DMS153 (cell line): ENCODE data around the gene NKD1.
A peak's percentile ranks its signal among the peaks of the same experiment; 100 is the strongest.

Source experiments
- DNase-seq: peaks from one replicate; lab custom pipeline; 2025; lab: John Stamatoyannopoulos, UW

Gene NKD1

DNA sequence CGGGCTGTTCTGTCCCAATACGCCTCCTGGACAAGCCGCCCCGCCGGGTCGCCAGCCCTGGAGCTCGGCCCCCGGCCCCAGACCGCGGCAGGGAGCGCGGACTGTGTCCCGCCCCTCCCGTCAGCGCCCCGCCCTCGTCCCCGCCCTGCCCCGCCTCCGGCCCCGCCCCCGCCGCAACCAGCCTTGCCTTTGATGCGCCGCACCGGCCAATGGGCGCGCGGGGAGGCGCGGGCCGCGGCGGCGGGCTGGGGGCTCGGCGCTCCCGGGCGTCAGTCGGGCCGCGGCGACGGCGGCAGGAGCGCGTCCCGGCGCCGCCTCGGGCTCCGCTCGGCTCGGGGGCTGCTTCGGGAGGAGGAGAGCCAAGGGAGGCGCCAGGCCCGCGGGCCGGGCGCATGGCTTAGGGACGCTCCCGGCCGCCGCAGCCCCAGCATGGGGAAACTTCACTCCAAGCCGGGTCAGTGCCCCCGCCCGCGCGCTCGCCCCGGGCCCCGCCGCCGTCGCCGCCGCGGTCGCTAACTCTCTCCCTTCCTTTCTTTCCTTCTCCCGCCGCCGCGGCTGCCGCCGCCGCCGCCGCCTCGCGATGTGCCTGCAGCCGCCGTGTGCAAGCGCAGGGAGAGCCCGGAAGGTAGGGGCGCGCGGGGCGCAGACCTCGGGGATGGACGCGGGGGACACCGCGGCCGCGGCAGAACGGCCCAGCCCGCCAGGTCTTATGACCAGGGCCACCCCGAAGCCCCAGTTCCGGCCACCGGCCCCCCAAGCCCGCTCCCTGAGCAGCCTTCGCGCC, at the start of gene NKD1:
Gene NKD1, plus strand, starts transcription at position 272 of the 784 bp plus-strand sequence. Its CDS starts 158 bp downstream, at position 430.
- DNase-seq, result no peak

GRCh38 chr16:50498431-50499155, 49.6 kb upstream of the NKD1 start:
- no peak for DNase-seq

DNA sequence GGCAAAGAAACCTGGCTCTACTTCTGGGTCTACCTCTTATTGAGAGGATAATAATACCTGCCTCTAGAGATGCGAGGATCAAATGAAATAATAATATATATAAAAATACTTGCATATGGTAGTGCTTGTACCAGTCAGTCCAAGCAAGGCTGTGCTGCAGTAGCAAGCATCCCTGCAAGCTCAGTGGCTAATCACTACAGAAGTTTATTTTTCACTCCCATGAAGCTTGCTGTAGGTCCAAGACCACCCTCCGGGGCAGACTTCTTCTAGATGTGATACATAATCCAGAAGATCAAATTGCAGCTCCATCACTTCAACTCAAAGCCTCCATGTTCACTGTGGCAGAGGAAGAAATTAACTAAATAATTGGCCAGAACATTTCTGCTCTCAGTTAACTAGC, 48.9 kb upstream of the NKD1 start:
- no peak for DNase-seq

DNA sequence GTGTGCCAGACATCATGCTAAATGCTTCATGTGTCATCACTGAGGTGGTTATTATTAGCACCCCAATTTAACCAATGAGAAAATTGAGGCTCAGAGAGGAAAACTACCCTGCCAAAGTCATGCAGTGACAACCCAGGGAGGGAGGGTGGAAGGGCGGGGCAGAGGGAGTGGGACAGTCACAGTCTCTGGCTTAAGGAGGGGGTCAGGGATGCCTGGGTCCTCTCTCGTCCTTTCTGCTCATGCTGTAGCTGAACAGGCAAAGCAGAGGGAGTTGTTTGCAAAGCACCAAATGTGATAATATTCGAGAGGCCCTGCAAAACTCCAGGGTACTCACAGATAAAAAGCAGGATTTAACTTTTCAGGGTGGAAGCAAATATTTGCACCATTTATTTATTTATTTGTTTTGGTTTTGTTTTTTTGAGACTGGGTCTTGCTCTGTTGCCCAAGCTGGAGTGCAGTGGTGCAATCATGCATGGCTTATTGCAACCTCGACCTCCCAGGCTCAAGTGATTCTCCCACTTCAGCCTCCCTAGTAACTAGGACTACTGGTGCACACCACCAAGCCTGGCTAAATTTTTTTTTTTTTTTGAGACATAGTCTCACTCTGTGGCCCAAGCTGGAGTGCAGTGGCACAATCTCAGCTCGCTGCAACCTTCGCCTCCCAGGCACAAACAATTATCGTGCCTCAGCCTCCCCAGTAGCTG, 47.9 kb upstream of the NKD1 start:
- DNase-seq, result no peak

DNA sequence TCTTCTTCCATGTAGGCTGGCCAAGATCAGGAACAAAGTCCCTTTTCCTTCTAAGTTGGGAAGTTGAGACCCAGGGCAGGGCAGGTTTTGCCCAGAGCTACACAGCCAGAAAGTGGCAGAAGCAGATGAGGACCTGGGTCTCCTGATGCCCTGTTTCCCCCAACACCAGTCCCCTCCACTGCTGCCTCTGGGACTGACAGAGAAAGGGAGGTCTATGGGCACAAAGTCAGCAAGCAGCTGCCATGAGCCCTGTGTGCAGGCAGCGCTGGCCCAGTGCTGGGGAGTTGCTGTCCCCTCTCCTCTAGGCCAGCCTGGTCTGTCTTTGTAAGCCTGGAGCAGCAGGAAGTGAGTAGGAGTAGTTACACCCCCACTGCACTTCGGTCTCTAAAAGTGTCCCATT, 46.9 kb upstream of the NKD1 start:
- DNase-seq, result no peak

- no peak for DNase-seq
Observed at GRCh38 chr16:50501986-50502615, 46.1 kb upstream of the NKD1 start.

GRCh38 chr16:50502616-50503011, 45.6 kb upstream of the NKD1 start:
- no peak for DNase-seq

DNA sequence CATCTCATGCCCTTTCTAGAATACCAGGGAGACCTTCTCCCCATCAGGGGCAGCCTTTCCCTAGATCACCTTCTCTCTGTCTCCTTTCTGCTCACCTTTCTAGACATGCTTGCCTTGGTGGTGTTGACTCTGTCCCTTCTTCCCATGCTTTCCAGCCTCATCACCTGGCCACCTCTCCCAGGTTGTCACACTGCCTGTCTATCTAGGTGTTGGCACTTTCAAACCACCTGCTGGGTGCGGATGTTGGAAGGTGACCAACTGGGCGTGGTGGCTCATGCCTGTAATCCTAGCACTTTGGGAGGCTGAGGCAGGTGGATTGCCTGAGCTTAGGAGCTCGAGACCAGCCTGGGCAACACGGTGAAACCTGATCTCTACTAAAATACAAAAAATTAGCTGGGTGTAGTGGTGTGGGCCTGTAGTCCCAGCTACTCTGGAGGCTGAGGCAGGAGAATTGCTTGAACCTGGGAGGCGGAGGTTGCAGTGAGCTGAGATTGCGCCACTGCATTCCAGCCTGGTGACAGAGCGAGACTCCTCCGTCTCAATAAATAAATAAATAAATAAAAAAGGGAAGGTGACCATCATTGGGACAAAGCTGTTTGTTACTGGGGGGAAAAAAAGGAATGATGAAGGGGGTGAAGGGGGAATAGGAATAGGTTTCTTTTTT, 44.2 kb upstream of the NKD1 start:
- DNase-seq, result peak; percentile 62

GRCh38 chr16:50505115-50505514, 43.1 kb upstream of the NKD1 start:
- no peak for DNase-seq

DNA sequence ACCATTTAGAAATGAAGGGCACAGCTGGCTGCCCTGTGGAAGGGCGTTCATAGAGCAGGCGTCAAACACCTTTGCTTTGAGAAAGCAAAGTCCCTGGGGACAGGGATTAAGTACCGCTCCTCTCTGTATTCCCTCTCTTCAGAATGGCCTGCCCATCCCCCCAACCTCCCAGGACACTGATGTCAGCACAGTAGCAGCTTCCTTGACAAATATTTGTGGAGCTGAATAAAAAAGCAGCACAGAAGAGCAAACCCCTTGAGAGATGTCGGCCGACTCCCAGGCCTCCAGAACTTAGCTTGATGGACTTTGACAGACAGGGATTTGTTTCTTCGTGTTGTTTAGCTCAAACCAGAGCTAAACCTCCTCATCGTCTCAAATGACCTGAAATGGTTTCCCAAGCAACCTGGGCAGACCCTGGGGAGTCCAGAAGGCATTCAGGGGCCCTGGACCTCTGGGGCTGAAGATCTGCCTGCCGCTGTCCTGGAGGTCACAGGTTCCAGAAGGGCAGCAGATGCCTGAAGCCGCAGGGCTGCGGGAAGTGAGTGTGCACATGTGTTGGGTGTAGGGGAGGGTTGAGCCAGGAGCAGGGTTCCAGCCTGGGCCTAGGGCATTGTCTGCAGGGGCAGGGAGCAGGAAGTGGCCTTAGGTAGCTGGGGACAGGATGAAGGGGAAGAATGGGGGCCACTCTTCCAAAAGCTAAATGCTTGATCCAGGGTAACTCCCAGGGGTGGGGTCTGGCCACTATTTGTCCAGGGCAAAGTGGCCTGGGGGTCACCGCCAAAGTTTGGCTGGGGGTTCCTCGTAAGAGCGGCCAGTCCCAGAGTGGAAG, 42.3 kb upstream of the NKD1 start:
- DNase-seq, result peak; percentile 77

DNA sequence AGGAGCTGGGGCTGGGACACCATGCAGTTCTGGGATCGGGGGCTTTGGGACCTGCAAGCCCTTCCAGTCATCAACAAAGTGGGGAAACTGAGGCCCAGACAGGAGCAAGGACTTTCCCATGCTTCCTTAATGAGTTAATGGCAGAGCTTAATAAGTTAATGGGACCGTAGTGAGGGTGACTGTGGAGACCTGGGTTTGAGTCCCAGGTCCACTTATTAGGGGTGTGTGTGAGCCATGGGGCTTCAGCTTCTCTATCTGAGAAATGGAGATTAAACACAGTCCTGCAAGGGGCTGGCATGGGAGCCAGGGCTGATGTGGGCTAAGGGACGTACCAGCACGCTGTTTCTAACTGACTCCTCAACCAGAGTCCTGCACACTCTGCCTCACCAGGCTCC, 41.7 kb upstream of the NKD1 start:
- no peak for DNase-seq

GRCh38 chr16:50507397-50507796, 40.8 kb upstream of the NKD1 start:
- no peak for DNase-seq

DNA sequence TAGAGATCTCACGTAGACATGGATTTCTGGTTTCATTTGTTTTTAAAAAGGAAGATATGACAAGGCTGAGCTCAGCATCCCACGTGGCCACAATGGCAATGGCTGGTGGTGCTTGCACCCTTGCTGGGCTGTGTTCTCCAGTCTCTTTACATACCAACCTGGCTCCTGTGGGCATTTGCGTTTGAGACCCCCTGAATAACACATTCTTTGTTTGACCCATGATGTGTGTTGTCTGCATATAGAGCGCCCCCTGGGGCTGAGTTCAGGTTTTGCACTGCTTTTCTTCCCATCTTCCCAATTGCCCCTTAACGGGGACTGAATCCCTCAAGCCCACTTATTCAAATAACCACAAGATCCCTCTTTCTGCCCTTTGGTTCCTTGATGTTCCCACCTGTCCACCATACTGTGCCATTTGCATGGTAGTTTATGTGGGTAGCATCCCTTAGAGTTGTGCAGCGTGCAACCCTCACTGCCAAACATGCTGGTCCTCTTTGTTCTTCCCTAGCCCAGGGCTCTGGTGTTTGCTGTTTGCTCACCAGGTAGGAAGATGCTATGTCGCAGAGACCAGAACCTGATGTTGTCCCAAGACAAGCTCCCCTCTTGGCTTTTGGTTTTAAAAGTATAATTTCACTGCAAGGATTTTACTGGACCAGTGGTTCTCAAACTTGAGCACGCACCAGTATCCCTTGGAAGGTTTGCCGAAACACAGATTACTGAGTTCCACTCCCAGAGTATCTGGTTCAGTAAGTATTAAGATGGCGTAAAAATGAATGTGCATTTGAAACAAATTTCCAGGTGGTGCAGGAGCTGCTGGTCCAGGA, 38.5 kb upstream of the NKD1 start:
- no peak for DNase-seq

GRCh38 chr16:50515218-50515617, 33.0 kb upstream of the NKD1 start:
- no peak for DNase-seq

- no peak for DNase-seq
Observed at GRCh38 chr16:50516401-50516800, 31.8 kb upstream of the NKD1 start.

GRCh38 chr16:50516890-50517289, 31.3 kb upstream of the NKD1 start:
- no peak for DNase-seq

DNA sequence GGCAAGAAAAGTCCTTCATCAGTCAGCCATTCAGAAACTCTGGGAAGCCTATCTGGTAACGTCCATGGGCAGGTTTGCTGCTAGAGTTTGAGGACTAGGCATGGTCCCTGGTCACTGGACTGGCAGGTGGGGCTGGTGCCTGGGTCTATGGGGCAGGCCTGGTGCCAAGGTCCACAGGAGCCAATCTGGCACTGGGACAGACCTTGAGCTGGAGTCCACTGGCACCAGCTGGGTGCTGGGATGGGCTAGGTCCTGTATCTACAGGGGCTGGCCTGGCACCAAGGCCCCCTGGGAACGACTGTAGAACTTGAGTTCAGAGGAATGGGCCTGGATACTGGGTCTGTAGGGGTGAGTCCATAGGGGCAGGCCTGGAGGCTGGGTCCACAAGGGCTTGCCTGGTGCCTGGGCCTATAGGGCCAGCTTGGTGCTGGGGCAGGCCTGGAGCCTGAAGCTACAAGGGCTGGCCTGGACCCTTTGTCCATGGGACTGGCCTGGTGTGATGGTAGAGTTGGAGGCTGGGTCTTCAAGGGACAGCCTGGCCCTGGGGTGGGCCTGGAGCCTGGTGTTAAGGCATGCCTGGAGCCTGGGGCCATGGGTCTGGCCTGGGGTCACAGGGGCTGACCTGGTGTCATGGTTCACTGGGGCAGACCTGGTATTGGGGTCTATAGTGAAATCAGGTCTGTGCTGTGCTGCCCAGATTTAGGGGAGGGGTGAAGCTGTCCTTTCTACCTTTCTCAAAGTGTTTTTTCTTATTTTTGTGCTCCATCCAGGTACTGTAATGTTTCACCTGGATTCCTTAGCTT, 30.5 kb upstream of the NKD1 start:
- no peak for DNase-seq

- DNase-seq, result no peak
Observed at GRCh38 chr16:50519001-50519400, 29.2 kb upstream of the NKD1 start.

DNA sequence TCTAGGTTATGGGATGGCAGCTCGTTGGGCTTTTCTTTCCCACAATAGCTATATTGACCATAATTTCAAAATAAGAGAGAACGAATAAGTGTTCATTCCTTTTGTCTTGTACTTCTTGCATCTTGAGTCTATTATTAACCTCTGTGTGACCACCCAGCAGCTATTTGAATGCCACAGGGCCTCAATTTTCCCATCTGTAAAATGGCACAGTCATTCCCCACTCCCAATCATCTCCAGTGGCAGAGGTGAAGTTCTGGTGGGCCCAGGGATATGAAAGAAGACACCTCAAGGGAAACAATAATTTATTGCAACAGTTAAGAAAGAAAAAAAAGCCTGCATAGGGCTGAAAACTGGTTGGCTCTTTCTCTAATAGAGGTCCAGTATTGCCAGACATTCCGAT, 28.6 kb upstream of the NKD1 start:
- no peak for DNase-seq
